GM19463 (cell line): Measurements from ENCODE around the gene ENTREP1.
A peak's percentile ranks its signal among the peaks of the same experiment; 100 is the strongest.

Experiments used
- ATAC-seq: cut with Tn5 transposase; IDR thresholded peaks from one replicate; pipeline ENCODE4 v1.9.1; 2021; ENCODE audit warnings: mild to moderate bottlenecking, moderate library complexity; ENCODE audit not compliant: unreplicated experiment

The ENTREP1 gene

DNA sequence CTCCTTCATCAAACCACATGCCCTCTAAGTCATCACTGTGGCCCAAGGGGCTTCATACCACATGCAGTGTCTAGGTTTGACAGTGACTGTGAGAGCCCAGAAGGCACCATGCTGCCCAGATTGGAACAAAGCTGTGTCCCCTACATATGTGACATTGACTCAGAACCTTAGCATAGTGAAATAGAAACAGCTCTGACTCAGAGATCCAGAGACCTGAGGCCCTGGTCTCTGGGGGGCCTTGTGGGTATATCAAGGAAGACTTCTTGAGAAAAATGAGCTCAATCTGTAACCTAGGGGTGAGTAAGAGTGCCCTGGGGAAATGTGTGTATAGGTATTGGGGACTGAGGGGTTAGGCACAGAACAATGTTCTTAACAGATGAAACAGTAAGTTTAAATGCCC lies 7.1 kb upstream of the ENTREP1 start:
- ATAC-seq = peak; percentile 96

DNA sequence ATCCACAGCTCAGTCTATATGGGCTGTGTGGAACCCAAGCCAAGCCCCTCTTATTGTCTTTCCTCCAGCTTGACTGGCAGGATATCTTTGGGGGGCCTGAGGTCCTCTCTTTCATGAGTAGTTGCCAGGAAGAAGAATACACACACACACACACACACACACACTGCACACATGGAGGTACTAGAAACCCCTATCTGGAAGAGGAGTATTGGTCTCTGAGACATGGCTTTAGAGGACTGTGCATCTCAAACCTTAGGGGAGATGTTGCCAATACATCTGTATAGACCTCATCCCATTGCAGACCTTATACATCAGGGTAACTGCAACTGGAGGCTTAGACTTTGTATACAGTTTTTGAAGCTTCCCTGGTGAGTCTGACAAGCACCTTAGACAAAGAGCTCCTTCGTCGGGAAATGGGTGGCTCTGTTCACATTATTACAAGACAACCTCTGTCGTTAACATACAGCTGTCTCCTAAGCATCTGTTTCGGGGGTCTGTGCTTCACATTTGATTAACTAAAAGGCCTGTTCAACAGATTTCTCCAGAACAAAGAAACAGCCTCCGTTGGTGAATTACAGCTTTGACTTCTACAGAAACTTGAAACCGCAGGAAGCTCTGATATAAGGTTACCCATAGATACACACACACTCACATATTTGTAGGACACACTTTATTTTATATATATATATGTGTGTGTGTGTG lies 5.5 kb upstream of the ENTREP1 start:
- ATAC-seq = no peak

DNA sequence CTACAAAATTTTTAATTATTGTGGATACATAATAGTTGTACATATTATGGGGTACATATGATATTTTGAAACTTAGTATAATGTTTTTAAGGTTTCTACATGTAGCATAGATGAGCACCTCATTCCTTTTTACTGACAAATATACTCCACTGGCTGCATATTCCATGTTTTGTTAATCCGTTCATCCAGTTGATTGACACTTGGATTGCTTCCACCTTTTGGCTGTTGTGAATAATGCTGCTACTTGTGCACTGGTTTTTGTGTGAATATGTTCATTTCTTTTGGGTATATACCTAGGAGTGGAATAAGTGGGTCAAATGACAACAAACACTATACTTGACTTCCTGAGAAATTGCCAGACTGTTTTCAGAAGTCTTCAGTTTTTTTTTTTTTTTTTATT lies 2.8 kb upstream of the ENTREP1 start:
- no peak for ATAC-seq

DNA sequence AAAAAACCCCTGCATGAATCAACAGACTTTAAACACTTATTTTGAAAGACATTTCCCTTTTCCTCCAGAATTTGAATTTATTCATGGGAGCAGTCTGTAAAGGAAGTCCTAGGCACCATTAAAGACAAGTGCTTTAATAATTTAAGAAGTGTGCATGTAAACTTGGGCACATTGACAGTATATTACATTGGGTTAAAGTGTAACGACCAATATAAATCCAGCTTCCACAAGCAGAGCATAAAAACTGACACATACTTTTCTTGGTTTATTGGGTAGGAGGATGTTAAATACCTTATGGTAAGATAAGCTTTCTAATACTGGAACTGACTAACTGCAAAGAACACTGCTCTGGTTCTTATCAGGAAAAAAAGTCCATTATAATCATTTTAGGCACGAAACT lies 1.2 kb upstream of the ENTREP1 start:
- ATAC-seq = no peak

DNA sequence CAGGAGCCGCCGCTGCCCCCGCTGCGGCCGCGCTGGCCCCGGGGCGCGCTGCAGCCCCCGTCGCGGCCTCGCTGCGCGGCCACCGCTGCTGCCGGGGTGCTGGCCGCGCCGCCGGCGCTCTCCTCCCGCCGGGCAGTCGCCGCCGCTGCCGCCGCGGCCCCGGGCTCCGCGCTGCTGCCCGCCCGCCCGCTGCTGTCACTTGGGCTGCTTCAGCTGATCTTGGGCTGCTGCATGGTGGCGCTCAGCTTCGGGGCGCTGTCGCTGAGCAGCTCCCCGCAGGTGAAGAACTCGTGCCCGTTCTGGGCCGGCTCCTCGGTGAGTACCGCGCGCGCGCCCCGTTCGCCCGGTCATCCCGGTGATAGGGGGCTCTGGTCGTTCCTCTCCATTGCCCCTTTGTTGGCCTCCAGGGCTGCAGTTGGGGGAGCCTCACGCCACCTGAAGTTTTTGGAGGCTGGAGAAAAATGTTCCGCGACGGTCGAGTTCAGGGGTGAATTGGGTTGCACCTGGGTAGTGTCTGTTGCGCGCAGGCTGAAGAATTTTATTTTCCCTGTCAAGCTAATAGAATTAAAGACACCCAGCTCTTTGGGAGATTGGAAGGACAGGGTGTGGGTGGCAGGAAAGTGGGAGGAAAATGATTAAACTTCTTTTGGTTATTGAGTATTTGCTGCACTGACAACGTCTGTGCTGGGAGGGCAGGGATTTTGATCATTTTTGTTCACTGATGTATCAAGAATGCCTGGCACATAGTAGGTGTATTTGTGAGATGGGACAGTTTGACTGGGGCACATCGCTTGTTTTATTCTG lies 596 bp downstream of the ENTREP1 start:
- peak; percentile 29 for ATAC-seq

DNA sequence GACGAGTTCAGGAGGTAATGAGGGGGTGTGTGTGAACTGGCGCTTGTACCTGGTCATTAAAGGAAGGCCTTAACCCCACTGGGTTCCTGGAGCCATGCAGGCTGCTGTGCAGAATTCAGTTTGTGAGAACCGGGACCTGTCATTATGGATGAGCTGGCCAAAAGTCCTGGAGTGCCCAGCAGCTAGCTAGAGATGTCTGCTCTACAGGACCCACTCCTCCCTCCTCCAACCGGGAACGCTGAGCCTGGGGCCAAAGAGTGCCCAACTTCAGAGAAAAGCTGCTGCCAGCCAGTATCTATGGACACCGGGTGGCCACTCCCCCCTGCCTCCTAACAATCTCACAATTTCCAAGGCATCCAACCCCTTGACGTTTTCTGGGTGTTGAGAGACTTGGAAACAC lies 1.2 kb downstream of the ENTREP1 start:
- no peak for ATAC-seq

DNA sequence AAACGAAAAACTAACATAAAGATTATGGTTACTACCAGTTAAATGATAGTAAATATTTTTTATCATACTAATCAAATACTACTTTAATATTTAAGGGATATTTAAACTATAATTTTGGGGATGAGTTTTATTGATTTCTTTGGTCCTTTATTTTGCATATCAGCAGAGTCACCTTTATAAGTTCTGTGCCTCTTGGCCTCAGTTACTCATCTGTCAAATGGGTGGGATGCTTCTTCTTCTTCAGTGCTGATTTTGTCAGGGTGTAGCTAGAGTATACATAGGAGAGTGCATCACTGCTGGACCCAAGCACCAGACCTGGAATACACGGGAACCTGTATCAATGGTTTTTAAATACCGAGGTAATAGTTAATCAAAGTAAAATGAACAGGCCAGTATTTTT lies 5.6 kb downstream of the ENTREP1 start:
- ATAC-seq = no peak

DNA sequence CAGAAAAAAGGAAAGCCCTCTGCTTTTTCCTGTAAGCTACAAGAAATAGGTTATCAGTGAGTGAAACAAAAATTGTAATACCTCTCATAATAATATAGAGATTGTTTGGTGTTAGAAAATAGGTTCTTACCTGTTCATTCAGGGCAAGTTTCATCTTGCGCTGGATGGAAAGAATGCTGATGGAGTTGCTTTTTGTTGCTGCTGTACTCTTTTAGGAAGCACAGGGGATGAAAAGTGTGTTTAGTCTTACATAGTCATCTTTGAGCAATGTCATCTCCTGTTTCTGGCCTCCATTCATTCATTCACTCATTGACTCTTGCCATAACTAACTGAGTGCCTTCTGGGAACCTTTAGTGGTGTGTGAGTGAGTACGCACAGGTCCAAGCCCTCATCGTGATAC lies 6.4 kb downstream of the ENTREP1 start:
- no peak for ATAC-seq

DNA sequence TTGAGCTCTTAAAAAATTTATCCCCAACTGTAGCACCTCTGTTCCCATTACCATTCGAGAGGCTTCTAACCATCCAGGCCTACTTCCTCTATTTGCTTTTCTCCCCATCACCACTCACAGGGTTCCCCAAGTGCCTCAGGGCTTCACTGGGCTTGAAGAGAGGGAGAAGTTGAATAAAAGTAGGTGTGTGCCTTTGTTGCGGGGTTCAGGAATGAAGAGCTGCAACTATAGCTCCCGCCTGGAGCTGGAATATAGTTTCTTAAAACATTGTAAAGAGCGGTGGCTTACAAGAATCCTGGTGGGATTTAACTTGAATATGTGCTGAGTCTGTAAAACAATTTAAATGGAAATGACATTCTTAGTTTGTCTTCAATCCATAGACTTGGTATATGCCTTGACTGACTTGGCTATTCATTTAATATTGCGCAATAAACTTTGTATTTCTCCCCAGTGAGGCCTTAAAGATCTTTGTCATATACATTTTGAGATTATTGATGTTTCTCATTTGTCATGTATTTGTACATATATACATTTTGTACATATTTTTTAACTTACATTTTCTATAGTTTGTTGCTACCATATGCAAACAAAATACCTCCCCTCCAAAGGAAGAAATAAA lies 7.2 kb downstream of the ENTREP1 start:
- ATAC-seq = no peak

DNA sequence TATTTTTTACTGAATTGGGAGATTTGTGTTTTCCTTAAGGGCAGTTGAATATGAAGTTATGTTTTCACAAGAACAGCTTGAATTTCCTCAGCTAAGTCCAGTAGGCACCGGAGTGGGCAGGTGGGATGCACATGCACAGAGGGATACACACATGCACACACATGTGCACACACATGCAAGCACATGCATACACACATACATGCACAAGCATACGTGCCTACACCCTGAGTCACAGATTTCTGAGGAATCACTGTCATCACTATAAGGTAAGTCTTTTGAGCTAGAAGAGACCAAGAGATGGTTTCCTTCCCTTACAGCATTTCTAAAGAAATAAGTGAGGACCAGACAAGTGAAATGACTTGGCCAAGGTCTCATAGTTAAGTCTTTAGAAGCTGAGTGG lies 8.7 kb downstream of the ENTREP1 start:
- ATAC-seq = no peak

DNA sequence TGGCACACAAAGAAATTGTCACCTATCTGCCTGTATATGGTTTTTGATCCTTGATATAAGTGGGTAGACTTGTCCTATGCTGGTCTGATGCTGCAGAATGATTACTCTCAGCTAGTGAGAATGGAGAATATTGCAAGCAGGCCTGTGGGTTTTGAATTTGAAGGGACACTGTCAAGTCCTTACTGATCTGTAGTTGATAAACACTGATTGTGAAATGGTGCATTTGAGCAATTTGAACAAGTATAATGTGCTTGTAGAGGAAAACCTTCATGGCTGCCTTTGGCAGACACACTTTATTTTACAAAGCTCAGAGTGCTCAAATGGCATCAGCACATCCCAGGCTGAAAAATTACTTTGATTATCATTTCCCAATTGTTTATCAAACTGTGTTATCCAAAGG lies 9.3 kb downstream of the ENTREP1 start:
- no peak for ATAC-seq

DNA sequence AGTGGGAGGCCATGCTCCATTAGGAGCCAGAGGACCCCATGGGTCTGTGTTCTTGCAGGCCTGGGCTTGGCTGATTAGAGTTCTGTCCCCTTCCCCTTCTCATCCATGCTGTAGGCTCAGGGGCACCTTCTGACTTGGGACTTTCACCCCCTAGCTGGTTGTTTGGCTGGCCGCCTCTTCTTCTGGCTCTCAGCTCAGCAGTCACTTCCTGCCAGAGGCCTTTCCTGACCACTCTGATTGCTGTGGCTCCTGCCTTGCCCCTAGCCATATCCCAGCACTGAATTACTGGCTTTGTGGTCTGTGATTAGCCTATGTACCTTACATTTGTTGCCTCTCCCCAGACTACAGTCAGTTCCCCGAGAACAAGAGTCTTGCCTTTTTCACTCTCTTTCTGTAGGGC lies 14.6 kb downstream of the ENTREP1 start:
- ATAC-seq = no peak

DNA sequence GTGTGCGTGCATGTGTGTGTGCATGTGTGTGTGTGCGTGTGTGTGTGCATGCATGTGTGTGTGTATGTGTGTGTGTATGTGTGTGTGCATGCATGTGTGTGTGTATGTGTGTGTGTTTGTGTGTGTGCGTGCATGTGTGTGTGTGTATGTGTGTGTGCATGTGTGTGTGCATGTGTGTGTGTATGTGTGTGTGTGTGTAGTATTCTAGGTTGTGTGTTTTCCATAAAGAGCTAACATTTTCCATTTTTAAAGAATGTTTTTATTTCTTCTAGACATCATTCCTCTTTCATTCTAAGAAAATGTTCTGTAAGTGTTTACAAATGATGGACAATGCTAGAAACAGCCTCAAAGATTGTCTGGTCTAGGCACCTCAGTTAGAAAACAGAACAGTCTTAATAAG lies 15.6 kb downstream of the ENTREP1 start:
- ATAC-seq = no peak

DNA sequence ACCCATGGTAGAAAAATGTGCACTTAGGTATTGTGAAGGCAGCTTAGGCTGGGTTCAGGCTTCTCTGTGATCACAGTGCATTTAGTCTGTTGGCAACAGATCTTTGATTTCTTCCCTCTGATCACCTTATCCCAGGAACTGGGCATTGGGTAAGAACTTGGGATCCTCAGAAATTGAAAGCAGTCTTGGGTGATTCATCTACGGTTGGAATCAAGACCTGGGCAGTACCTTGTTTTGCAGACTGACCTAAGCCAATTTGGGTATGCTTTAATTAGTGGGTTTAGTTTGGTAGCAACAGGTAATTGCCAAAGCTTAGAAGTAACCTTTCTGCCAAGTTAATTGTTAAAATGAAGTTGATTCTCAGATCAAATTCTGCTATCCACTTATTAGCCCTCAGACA lies 17.8 kb downstream of the ENTREP1 start:
- no peak for ATAC-seq

DNA sequence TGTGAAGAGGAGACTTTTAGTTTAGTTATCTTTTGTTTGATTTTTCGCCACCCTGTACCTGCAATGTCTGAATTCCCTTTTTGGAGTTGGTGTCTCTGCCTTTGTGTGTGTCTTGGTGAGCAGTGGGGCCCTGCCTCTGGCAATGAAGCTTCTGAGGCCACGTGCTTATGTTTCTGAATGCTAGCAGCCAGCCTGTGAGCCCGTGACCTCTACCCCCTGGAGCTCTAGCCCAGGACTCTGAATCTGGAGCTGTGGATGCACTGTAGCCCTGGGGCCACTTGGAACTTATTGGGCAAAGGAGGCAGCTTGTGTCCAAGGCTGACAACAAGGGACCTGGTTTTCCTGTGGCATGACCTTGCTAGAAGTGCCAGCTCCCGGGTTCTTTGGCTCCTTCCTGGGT lies 19.4 kb downstream of the ENTREP1 start:
- ATAC-seq = no peak

DNA sequence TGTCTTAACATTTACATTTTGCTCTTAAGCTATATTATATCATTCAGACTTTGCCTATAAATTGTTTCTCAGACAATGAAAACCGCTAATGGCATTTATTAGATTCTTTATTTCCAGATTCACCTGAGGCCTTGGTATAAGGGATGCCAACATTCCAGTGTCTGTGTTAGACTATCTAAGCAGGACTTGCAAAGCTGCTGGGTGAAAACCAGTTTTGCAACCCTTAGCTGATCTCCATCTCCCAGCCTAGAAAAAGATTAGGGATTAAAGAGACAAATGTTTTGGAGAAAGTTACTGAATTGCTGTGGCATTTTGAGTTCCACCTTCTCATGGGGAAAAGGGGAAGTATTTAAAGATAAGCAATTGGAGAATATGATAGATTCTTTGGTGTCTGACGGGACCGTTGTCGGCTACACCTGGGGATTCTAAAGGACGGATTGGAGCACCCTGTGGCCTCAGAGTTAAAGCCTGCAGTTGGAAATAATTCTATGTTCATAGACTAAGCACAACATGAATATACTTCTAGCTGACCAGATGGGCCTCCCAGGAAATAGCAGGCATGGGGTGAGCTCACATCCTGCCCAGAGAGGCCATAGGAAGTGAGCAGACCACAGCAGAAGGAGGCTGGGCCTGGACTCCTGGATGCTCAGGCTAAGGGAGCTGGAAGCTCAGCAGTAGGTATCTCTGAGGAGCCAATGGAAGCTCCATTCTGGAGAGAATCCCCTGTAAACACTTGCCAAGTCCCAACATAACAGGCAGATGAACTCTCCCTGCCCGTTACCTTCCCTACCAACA lies 21.8 kb downstream of the ENTREP1 start:
- no peak for ATAC-seq

DNA sequence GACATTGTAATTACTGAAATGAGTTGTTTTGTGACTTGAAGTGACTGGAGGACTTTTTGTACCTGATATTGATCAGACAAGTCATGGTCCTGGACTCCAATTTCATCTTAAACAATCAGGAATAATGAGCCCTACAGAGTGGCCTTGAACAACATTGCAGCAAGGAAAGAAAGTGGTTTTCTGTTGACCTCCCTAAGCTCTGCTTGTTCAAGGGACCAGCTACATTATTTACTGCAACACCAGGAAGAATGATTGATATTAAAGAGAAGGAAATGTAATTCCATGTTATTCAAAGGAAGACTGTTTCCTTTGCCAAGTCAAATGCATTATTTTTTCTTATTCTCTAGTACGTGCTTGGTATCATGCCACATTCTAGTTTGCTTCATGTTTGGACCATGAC lies 22.6 kb downstream of the ENTREP1 start:
- no peak for ATAC-seq

DNA sequence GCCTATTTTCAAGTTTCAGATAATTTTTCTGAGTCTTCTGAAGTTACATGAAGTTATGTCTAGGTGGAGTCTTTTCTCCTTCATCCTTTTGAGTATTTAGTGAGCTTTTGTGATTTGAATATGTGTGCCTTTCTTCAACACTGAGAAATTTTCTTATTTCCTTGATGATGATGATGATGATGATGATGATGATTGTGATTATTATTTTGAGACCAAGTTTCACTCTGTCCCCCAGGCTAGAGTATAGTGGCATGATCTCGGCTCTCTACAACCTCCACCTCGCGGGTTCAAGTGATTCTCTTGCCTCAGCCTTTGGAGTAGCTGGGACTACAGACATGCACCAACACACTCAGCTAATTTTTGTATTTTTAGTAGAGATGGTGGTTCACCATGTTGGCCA lies 26.2 kb downstream of the ENTREP1 start:
- no peak for ATAC-seq

DNA sequence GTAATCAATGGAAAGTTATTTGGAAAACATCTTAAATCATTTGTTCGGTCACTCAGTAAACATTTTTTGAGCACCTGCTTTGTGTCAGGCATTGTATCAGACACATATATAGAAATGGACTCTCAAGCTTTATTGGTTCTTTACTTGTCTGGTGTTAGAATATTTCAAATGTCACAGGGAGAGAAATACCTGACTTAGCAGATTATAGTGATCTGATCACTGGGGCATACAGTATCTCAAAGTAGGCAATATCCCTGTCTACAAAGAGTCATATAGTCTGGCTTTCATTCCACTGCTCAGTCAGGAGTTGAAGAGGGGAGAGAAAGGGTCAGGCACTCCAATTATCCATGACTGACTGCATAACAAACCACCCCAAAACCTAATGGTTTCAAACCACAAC lies 30.2 kb downstream of the ENTREP1 start:
- no peak for ATAC-seq

DNA sequence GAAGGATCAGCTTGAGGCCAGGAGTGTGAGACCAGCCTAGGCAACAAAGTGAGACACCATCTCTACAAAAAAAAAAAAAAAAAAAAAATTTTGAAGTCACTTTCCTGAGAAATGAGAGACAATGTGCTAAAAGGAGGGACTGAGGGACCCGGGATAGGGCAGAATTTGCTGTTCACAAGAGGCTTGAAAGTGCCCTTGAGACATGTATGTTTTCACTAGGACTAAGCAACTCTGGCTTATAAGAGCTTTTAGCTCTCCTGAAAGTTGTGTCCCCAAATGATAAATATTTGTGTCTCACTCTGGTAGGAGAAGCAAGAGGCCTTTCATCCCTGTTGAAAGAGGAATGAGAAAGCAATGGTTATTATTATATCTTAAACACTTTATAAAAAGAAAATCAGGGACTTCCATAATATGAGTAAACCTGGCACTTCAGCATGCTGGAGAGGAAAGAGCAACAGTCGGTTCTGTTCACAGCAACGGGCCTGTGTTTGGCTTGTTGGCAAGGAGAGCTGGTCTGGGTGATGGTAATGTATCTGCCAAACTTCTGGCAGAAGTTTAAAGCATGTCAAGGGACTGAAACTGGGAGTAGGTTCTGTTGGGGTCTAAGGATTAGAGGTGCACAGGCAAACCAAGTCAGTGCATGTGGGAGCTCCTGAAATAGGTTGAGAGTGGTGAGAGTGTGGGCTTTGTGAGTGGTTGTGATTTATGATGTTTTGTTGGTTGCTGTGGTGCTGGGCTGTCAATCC lies 32.2 kb downstream of the ENTREP1 start:
- ATAC-seq = no peak

DNA sequence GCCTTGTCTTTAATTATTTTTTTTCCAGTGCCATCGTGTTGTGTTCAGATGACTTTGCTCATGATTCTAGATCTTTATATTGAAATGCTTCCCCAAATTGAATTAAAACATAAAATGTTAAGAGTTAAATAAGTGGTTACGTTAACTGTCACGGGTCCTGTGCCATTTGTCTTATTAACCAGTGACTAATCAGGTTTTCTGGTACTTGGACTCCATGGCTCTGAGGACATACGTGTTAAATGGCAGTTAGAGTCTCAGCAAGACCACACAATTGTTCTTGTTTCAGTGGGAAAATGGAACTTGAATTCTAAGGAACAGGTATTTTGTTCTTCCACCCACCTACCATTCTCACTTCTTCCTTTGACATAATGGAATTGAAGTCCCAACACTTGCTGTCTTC lies 32.8 kb downstream of the ENTREP1 start:
- ATAC-seq = no peak
